NCI-H510A treated with DMSO at 0.1 percent for 48 hours (cell line): ENCODE results near the gene RPL28.

Experiments used
- DNase-seq: peaks from one replicate; lab custom pipeline; 2025; lab: John Stamatoyannopoulos, UW

RPL28 gene

GRCh38 chr19:55353356-55353802, 32.4 kb upstream of the RPL28 start:
- no peak for DNase-seq

DNA sequence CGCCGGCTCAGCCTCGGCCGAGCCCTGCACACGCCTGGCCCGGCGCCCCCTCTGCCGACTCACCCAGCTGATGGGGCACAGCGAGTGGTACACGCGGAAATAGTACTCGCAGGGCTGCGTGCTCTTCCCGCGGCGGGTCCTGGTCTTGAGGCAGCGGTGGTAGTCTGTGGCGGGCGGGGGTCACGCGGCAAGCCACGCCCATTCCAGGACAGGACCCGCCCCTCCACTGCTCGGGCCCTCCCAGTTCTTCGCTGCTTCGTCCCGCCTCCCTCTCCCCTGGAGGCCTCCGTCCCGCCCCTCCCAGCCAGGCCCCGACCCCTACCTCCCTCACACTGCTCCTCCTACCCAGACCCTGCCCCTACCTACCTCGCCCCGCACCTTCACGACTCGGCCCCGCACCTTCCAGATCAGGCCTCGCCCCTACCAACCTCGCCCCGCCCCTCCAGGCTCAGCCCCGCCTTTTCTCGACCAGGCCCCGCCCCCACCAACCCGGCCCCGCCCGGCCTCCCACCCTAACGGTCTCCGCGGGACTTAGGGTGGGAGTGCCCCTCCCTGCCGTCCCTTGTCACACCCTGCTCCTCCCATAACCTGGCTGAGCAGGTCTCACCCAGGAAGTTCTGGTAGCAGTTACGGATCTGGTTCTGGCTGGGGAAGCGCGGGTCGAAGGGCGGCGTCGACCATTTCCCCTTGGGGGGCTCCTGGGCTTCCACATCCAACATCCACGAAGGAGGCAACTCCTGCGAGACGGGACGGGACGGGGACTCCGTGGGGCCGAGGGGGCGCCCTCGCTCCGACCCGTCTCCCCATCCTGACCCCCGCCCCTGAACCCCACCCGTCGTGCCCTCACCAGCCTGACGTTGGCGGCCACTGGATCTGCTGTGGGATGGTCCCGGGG, 31.7 kb upstream of the RPL28 start:
- DNase-seq, result peak; percentile 5

DNA sequence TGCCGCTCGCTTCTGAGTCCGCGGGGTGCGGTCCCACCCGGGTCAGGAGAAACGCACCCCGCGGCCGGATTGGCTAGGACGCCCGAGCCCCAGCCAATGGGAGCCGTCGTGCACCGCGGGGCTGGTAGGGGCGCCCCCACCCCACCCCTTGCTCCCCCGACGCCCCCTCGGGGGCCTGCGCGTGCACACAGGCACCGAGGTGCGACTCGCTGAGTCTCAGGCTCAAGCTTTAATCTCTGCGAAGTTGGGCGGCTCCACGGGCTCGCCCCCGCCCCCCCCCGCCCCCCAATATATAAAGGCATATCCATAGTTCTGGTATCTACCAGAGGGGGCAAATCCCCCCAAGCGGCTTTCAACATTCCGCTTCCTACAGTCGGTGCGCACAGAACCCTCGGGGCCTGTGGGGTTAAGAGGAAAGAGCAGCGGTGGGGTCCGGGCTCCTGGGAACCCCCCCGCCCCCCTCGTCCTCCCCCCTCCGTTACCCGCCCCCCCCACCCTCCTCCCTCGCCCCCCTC, 31.0 kb upstream of the RPL28 start, which contains the start of gene COX6B2:
Gene COX6B2 (minus strand): TSS at position 22 of the 515 bp plus-strand sequence. CDS start 198 bp downstream, outside the sequence.
- DNase-seq, result no peak

GRCh38 chr19:55355213-55355821, 30.4 kb upstream of the RPL28 start:
- DNase-seq, result no peak

- no peak for DNase-seq
Observed at GRCh38 chr19:55358493-55358892, 27.2 kb upstream of the RPL28 start.

GRCh38 chr19:55358943-55359908, 26.5 kb upstream of the RPL28 start:
- no peak for DNase-seq

GRCh38 chr19:55360902-55361301, 24.8 kb upstream of the RPL28 start:
- DNase-seq, result no peak

GRCh38 chr19:55362174-55362989, 23.4 kb upstream of the RPL28 start:
- DNase-seq, result no peak

DNA sequence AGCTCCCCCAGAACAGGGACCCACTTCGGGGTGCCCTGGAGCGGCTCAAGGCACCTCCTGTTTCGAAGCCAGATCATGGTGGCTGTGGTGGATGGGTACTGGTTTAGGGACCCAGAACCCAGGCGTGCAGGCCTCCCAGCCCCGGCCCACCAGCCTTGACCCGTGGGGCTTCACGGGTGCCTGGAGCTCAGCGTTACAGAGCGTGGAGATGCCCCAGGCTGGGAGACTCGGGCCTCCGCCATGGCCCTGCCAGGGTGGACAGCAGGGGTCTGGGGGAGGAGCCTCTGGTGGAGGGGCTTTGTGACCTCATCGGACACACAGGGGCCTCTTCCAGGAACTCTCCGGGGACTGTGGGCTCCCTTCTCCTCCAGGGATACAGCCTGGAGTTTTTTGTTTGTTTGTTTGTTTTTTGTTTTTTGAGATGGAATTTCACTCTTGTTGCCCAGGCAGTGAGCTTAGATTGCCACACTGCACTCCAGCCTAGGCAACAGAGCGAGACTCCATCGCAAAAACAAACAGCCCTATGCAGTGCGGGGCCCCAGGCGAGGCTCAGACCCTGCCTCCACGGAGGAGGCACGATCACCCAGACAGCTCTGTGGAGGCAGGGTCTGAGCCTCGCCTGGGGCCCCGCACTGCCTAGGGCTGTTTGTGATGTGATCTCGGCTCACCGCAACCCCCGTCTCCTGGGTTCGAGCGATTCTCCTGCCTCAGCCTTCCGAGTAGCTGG, 22.6 kb upstream of the RPL28 start, which contains the start of gene GARIN5B:
Gene GARIN5B (minus strand): TSS at position 271 of the 727 bp plus-strand sequence. CDS start 194 bp downstream, at position 77.
- DNase-seq, result no peak

DNA sequence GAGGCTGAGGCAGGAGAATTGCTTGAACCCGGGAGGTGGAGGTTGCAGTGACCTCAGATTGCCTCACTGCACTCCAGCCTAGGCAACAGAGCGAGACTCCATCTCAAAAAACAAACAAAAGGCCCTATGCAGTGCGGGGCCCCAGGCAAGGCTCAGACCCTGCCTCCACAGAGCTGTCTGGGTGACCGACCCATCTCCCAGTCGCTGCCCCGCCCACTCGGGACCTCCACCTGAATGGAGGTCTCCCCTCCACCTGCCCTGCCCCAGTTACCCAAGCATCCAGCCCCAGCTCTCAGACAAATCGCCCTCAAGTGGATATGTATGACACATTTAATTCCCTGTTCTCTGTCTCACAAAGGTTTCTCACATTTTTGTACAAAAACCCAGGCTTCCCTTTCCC, 20.5 kb upstream of the RPL28 start:
- no peak for DNase-seq

GRCh38 chr19:55365964-55366363, 19.8 kb upstream of the RPL28 start:
- DNase-seq, result no peak

DNA sequence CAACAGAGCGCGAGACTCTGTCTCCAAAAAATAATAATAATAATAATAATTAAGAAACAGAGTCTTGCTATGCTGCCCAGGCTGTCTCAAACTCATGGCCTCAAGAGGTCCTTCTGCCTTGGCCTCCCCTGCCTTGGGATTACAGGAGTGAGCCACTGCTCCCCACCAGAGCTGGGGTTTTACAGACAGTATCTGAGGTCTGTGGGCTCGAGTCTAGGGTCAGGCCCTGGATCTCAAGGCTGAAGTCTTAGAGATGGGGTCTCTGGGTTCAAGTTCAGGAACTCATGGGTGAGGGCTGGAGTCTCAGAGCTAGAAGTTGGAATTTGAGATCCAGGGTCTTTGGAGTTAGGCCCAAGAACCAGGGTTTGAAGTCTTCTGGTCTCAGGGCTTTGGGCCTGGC, 18.9 kb upstream of the RPL28 start:
- DNase-seq, result no peak

- DNase-seq, result no peak
Observed at GRCh38 chr19:55368106-55368505, 17.6 kb upstream of the RPL28 start.

- DNase-seq, result no peak
Observed at GRCh38 chr19:55368701-55369563, 16.8 kb upstream of the RPL28 start.

GRCh38 chr19:55369653-55370304, 16.0 kb upstream of the RPL28 start:
- peak; percentile 30 for DNase-seq

DNA sequence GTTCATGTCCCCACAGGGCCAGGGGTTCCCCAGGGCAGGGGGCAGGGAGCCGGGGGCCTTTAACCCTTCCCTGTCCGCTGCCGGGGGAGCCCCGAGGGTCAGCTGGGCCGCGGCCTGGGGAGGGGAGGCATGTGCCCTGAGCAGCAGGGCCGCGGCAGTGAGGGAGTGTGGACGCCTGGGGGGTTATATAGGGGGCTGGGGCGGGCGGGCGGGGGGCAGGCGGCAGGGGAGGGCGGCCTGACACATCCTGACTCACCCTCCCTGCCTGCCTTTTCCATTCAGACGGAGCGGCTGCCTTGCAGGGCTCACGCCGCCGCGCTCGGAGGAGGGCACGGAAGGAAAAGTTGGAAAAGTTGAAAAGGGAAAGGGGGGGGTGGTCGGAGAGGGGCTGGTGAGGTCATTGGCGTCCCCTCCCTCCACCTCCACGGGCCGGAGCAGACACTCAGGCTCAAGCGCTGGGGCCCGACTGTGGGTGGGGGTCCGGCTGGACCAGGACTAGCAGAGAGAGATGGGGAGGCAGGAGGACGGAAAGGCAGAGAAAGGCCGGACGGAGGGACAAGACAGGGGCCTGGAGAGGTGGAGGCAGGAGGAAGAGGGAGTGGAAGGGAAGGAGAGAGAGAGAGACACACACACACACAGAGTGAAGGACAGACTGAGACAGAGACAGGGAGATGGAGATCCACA, 15.3 kb upstream of the RPL28 start, which contains the start of gene IL11:
Gene IL11 (minus strand): TSS at position 159 of the 684 bp plus-strand sequence. CDS start 153 bp downstream, at position 6.
- DNase-seq, result no peak

- DNase-seq, result no peak
Observed at GRCh38 chr19:55372316-55373081, 13.2 kb upstream of the RPL28 start.
